ENCODE measurements around the gene NUP210. TPM values are rescaled to one million over a fixed set of nuclear protein-coding genes. Genes with fewer than 3 reads are reported as not detected.
"Not testable (repeated sequence)": the region's sequence is repeated elsewhere in the genome, so short reads cannot be mapped to it uniquely, and the experiment has no call there.

NUP210 gene
- total and polyA plus RNA-seq, 2 donors (not counting 3 experiments of a cell fraction or from before 2014, with no cell fraction given): 0.14 to 0.84 TPM

GRCh38 chr3:13378155-13378554 is 42.0 kb downstream of the NUP210 start:
- POLR2A ChIA-PET: no interaction called here

GRCh38 chr3:13377741-13378140 is 42.4 kb downstream of the NUP210 start:
- H4K20me1 ChIP-seq (replicated peaks; ENCODE audit: control insufficient read depth, extremely low read depth, insufficient read depth, low read length); FAIRE-seq; H3K27me3 ChIP-seq (ENCODE audit: control insufficient read depth in 2 of 2, insufficient read depth in 2 of 2, low read length in 2 of 2); H3K4me2 ChIP-seq (ENCODE audit: insufficient read depth, low read length); H3K27ac ChIP-seq (ENCODE audit: insufficient read depth, low read depth, low read length); POLR2A ChIA-PET; H3K9me3 ChIP-seq (replicated peaks; ENCODE audit: control insufficient read depth, insufficient read depth, low read length); H2AFZ ChIP-seq (ENCODE audit: low read depth, low read length); intact Hi-C loops (cut with micrococcal nuclease); H3K4me3 ChIP-seq (replicated peaks in 1 of 3; ENCODE audit: insufficient read depth in 1 of 3, low read depth in 1 of 3, low read length in 3 of 3); H3K9ac ChIP-seq (replicated peaks; ENCODE audit: extremely low read depth, insufficient read depth, low read length); H3K4me1 ChIP-seq (ENCODE audit: control insufficient read depth, extremely low read depth, insufficient read depth, low read length); DNase-seq (ENCODE audit: low read depth, low spot score); CTCF ChIA-PET; H3K36me3 ChIP-seq (ENCODE audit: control insufficient read depth in 2 of 2, extremely low read depth in 1 of 2, insufficient read depth in 2 of 2, low read length in 2 of 2); BruUV-seq (replicated peaks); H3K9me1 ChIP-seq (replicated peaks; ENCODE audit: control insufficient read depth, extremely low read depth, insufficient read depth, low read length); H3K79me2 ChIP-seq (ENCODE audit: control insufficient read depth, insufficient read depth, low read length); dilution Hi-C loops (cut with MboI; ENCODE audit: extremely low pct_ligation_motif_present, low sequenced_read_pairs): not testable (repeated sequence)

More at GRCh38 chr3:13378155-13378554, 42.0 kb downstream of the NUP210 start:
- Histone ChIP-seq H2AFZ (ENCODE audit: low read depth, low read length) (no peak overlapping the region), H3K4me3 (replicated peaks in 1 of 3; ENCODE audit: insufficient read depth in 1 of 3, low read depth in 1 of 3, low read length in 3 of 3) (no peak overlapping the region), H3K9me3 (replicated peaks; ENCODE audit: control insufficient read depth, insufficient read depth, low read length) (no peaks in the 10 kb centered on the region), H4K20me1 (replicated peaks; ENCODE audit: control insufficient read depth, extremely low read depth, insufficient read depth, low read length) (no peaks in the 10 kb centered on the region), H3K27ac (ENCODE audit: insufficient read depth, low read depth, low read length) (no peak overlapping the region), H3K4me1 (ENCODE audit: control insufficient read depth, extremely low read depth, insufficient read depth, low read length) (no peaks in the 10 kb centered on the region), H3K9me1 (replicated peaks; ENCODE audit: control insufficient read depth, extremely low read depth, insufficient read depth, low read length) (no peaks in the 10 kb centered on the region), H3K36me3 (ENCODE audit: control insufficient read depth in 2 of 2, extremely low read depth in 1 of 2, insufficient read depth in 2 of 2, low read length in 2 of 2) (no peaks in the 10 kb centered on the region), H3K27me3 (ENCODE audit: control insufficient read depth in 2 of 2, insufficient read depth in 2 of 2, low read length in 2 of 2) (no peaks in the 10 kb centered on the region), H3K79me2 (ENCODE audit: control insufficient read depth, insufficient read depth, low read length) (no peaks in the 10 kb centered on the region), H3K4me2 (ENCODE audit: insufficient read depth, low read length) (no peak overlapping the region), H3K9ac (replicated peaks; ENCODE audit: extremely low read depth, insufficient read depth, low read length) (no peak overlapping the region)
- TF ChIP-seq POLR2AphosphoS5 (IDR thresholded peaks at IDR 0.05; ENCODE audit: insufficient read depth, low read depth, low read length): no peak
- TF ChIP-seq EZH2 (IDR thresholded peaks at IDR 0.05; ENCODE audit: borderline replicate concordance, low read depth, low read length, severe bottlenecking): no peak
- no peak for TF ChIP-seq MYC (IDR thresholded peaks at IDR 0.05; ENCODE audit: low read depth, low read length)
- TF ChIP-seq FOS (IDR thresholded peaks at IDR 0.05; ENCODE audit: borderline replicate concordance, insufficient read depth, low read length): no peak
- no peak for TF ChIP-seq POLR2A (IDR thresholded peaks at IDR 0.05; ENCODE audit: low read depth, low read length)
- TF ChIP-seq JUN (IDR thresholded peaks at IDR 0.05; ENCODE audit: borderline replicate concordance, insufficient read depth, insufficient read length, low read depth): no peak
- TF ChIP-seq GATA2 (IDR thresholded peaks at IDR 0.05; ENCODE audit: insufficient read depth, insufficient read length, low read depth, low read length): no peak
- no peak for TF ChIP-seq MAX (IDR thresholded peaks at IDR 0.05; ENCODE audit: insufficient read depth, insufficient read length)
- intact Hi-C loops (cut with micrococcal nuclease) (no loop called here), dilution Hi-C loops (cut with MboI; ENCODE audit: extremely low pct_ligation_motif_present, low sequenced_read_pairs) (no loop called here)
- no peak for FAIRE-seq
- no TSS peak for BruUV-seq (replicated peaks)
- CTCF ChIA-PET: no interaction called here
- no peak for DNase-seq (ENCODE audit: low read depth, low spot score)

Measured in endothelial cell of umbilical vein (primary cell).